Left lung (tissue), 10 donors: ENCODE measurements around the gene UBR2. TPM values are rescaled to one million over a fixed set of nuclear protein-coding genes. Genes with fewer than 3 reads are reported as not detected.

Source experiments
- ATAC-seq: fragments of 200-7000 bp; cut with Tn5 transposase; one replicate; pipeline ENCODE4 v1.9.1; 2020; ENCODE audit warnings: moderate library complexity
- DNase-seq, 4 donors: peaks; one replicate each; pipeline ENCODE4 v3.0.0-alpha.2; 2013 to 2020
- H3K27ac ChIP-seq, 2 donors: fragments of 200-600 bp; sonication (generic) in 1 of 2; one replicate each; pipeline versions ENCODE4 v1.5.0 to v1.8.0; 2020 to 2021
- H3K27me3 ChIP-seq, 2 donors: fragments of 200-600 bp; sonication (generic) in 1 of 2; one replicate each; pipeline versions ENCODE4 v1.5.0 to v1.8.0; 2020 to 2021
- H3K36me3 ChIP-seq, 2 donors: fragments of 200-600 bp; sonication (generic) in 1 of 2; one replicate each; pipeline versions ENCODE4 v1.5.0 to v1.8.0; 2020 to 2021
- H3K4me1 ChIP-seq, 2 donors: fragments of 200-600 bp; one replicate each; pipeline ENCODE4 v1.8.0; 2021
- H3K4me3 ChIP-seq, 2 donors: fragments of 200-600 bp; sonication (generic) in 1 of 2; one replicate each; pipeline versions ENCODE4 v1.5.0 to v1.8.0; 2020 to 2021; ENCODE audit warnings: mild to moderate bottlenecking in 1 of 2
- H3K9me3 ChIP-seq, 2 donors: fragments of 200-600 bp; sonication (generic) in 1 of 2; one replicate each; pipeline versions ENCODE4 v1.5.0 to v1.8.0; 2020 to 2021
- CTCF ChIP-seq, 2 donors: fragments of 200-600 bp; sonication (generic) in 1 of 2; IDR thresholded peaks; one replicate each; pipeline versions ENCODE4 v1.5.0 to v1.8.0; 2021; ENCODE audit warnings: antibody characterized with exemption in 2 of 2
- intact Hi-C, 2 donors: fragments of 100-400 bp; cut with DNase I; formaldehyde crosslinking; loops; one replicate each; pipeline versions ENCODE4 v1.11.2 to v1.14.2; 2022
- polyA plus RNA-seq, 6 donors: library from polyadenylated mRNA; unstranded; fragments of 120-200 nt; gene quantifications; one replicate each; pipeline ENCODE4 v1.2.1, GENCODE V29; 2013; ENCODE audit not compliant: insufficient read length in 6 of 6
- total RNA-seq, 2 donors: library from RNA; stranded (reverse); fragmentation: NEBNext Ultra II Directional; extraction: Animal tissue kit (Norgen Biotek cat#: 25700); gene quantifications; one replicate each; pipeline ENCODE4 v1.2.1, GENCODE V29; 2021
- donor health status: DM: no; HTN: yes; CAD: no.
- donor health status: DM: no; HTN: no; CAD: no.

Gene UBR2
- total and polyA plus RNA-seq, 8 donors: 27.9 to 34.6 (median 29.3) TPM

- H3K9me3 ChIP-seq: no peaks in the 10 kb centered on the region
- no peak overlapping the region for H3K27ac ChIP-seq
- H3K36me3 ChIP-seq: no peaks in the 10 kb centered on the region
- no peak for TF ChIP-seq CTCF (IDR thresholded peaks at IDR 0.05)
- no peak for ATAC-seq
- DNase-seq: no peak
- H3K4me3 ChIP-seq: no peak overlapping the region
- intact Hi-C loops: no loop called here
- peaks cover 0 to 20% of the 10 kb centered on the region in 2 donors for H3K4me1 ChIP-seq
- no peaks in the 10 kb centered on the region for H3K27me3 ChIP-seq
Measured at GRCh38 chr6:42539135-42539534, 24.7 kb upstream of the UBR2 start.

- DNase-seq (peak in 1 of 4 donors; percentile 44), ATAC-seq (no peak)
- Histone ChIP-seq H3K27me3 (no peaks in the 10 kb centered on the region), H3K4me3 (no peak overlapping the region), H3K4me1 (peaks cover 0 to 25% of the 10 kb centered on the region in 2 donors), H3K9me3 (no peaks in the 10 kb centered on the region), H3K27ac (no peak overlapping the region), H3K36me3 (no peaks in the 10 kb centered on the region)
- TF ChIP-seq CTCF (IDR thresholded peaks at IDR 0.05): no peak
- intact Hi-C loops: no loop called here
Measured at GRCh38 chr6:42545226-42545773, 18.5 kb upstream of the UBR2 start.

GRCh38 chr6:42547407-42548329, 16.2 kb upstream of the UBR2 start:
- DNase-seq: peak; percentile 81 to 98 (median 88)
- no peaks in the 10 kb centered on the region for H3K9me3 ChIP-seq
- ATAC-seq: peak; percentile 100
- peak overlapping the region; percentile 39 to 40 for H3K4me3 ChIP-seq
- peaks cover 0 to 25% of the 10 kb centered on the region in 2 donors for H3K4me1 ChIP-seq
- intact Hi-C loops: no loop called here
- peak; percentile 97 for TF ChIP-seq CTCF (IDR thresholded peaks at IDR 0.05)
- H3K36me3 ChIP-seq: no peaks in the 10 kb centered on the region
- H3K27me3 ChIP-seq: peaks cover 0 to under 1% of the 10 kb centered on the region in 2 donors
- peak overlapping the region; percentile 59 to 63 for H3K27ac ChIP-seq

- ATAC-seq (no peak), DNase-seq (no peak)
- Histone ChIP-seq H3K36me3 (no peaks in the 10 kb centered on the region), H3K4me3 (no peak overlapping the region), H3K9me3 (no peaks in the 10 kb centered on the region), H3K4me1 (peaks cover 0 to 19% of the 10 kb centered on the region in 2 donors), H3K27ac (no peak overlapping the region), H3K27me3 (peaks cover 0 to 9% of the 10 kb centered on the region in 2 donors)
- TF ChIP-seq CTCF (IDR thresholded peaks at IDR 0.05): no peak
- intact Hi-C loops: no loop called here
Measured at GRCh38 chr6:42550277-42550676, 13.6 kb upstream of the UBR2 start.

GRCh38 chr6:42551217-42551616, 12.6 kb upstream of the UBR2 start:
- Histone ChIP-seq H3K9me3 (no peaks in the 10 kb centered on the region), H3K27ac (no peak overlapping the region), H3K36me3 (no peaks in the 10 kb centered on the region), H3K4me1 (peaks cover 0 to 15% of the 10 kb centered on the region in 2 donors), H3K27me3 (peaks cover 0 to 9% of the 10 kb centered on the region in 2 donors), H3K4me3 (no peak overlapping the region)
- TF ChIP-seq CTCF (IDR thresholded peaks at IDR 0.05): no peak
- intact Hi-C loops: no loop called here
- DNase-seq (no peak), ATAC-seq (no peak)
